H1 (cell line): ENCODE results near the gene C11orf54. TPM values are rescaled to one million over a fixed set of nuclear protein-coding genes. Genes with fewer than 3 reads are reported as not detected.

Source experiments
- CTCF ChIA-PET: fragments of 300-600 bp; sonication (Branson Sonifier 250); formaldehyde crosslinking; loops from one replicate; lab custom pipeline; 2021; ENCODE audit not compliant: partially characterized antibody; lab: Charles Lee
- POLR2A ChIA-PET: fragments of 300-600 bp; sonication (Branson Sonifier 250); formaldehyde crosslinking; loops from one replicate; lab custom pipeline; 2021; ENCODE audit warnings: inconsistent platforms; ENCODE audit not compliant: partially characterized antibody; lab: Charles Lee
- DNase-seq, 2 experiments: peaks; one replicate each; pipeline versions ENCODE4 v3.0.0 to v3.0.0-alpha.2; 2010 to 2022; ENCODE audit warnings: low spot score in 2 of 2, low read depth in 1 of 2, mixed read lengths in 1 of 2
- FAIRE-seq: peaks from 2 replicates; lab custom pipeline; 2011; peaks lifted over from hg19 to GRCh38; lab: Jason Lieb, UNC
- H2AFZ ChIP-seq: 2 replicates; pipeline ENCODE4 v1.8.1; 2012; ENCODE audit warnings: low read length, inconsistent platforms
- H2AK5ac ChIP-seq: 2 replicates; pipeline ENCODE4 v1.6.1; 2013; ENCODE audit warnings: low read depth, low read length
- H2BK120ac ChIP-seq: replicated peaks from 2 replicates; pipeline ENCODE3; 2013; ENCODE audit warnings: low read depth, low read length, inconsistent platforms
- H2BK12ac ChIP-seq: 2 replicates; pipeline ENCODE4 v1.6.1; 2013; ENCODE audit warnings: low read depth, low read length
- H2BK15ac ChIP-seq: 2 replicates; pipeline ENCODE4 v1.6.1; 2013; ENCODE audit warnings: low read length
- H2BK20ac ChIP-seq: 2 replicates; pipeline ENCODE4 v1.6.1; 2013; ENCODE audit warnings: low read length
- H2BK5ac ChIP-seq: 2 replicates; pipeline ENCODE4 v1.6.1; 2013; ENCODE audit warnings: low read depth, low read length
- H3K14ac ChIP-seq: 2 replicates; pipeline ENCODE4 v1.6.1; 2013; ENCODE audit warnings: inconsistent platforms; ENCODE audit not compliant: insufficient read length
- H3K18ac ChIP-seq: 2 replicates; pipeline ENCODE4 v1.6.1; 2013; ENCODE audit warnings: low read length; ENCODE audit errors: extremely low read depth
- H3K23ac ChIP-seq: 2 replicates; pipeline ENCODE4 v1.6.1; 2013; ENCODE audit warnings: inconsistent platforms; ENCODE audit not compliant: insufficient read length
- H3K23me2 ChIP-seq: 2 replicates; pipeline ENCODE4 v1.6.1; 2013; ENCODE audit warnings: low read depth, low read length
- H3K27ac ChIP-seq: 2 replicates; pipeline ENCODE4 v1.6.1; 2011; ENCODE audit warnings: low read depth, low read length, inconsistent platforms
- H3K27me3 ChIP-seq, 4 experiments: replicated peaks in 1 of 4; 1 replicate in 1 of 4; 2 replicates in 3 of 4; pipeline versions ENCODE4 v1.6.1 to v1.8.1; 2011 to 2013; ENCODE audit warnings: low read length in 3 of 4, mild to moderate bottlenecking in 3 of 4, inconsistent platforms in 2 of 4, mixed read lengths in 2 of 4, moderate library complexity in 1 of 4; ENCODE audit not compliant: control insufficient read depth in 3 of 4, insufficient read depth in 3 of 4; ENCODE audit errors: extremely low read depth in 1 of 4
- H3K36me3 ChIP-seq, 4 experiments: 2 replicates each; pipeline versions ENCODE4 v1.6.1 to v1.8.1; 2011 to 2013; ENCODE audit warnings: mild to moderate bottlenecking in 4 of 4, low read length in 3 of 4, moderate library complexity in 2 of 4, control low read depth in 1 of 4, inconsistent platforms in 1 of 4; ENCODE audit not compliant: insufficient read depth in 4 of 4, control insufficient read depth in 2 of 4
- H3K4ac ChIP-seq: replicated peaks from 2 replicates; pipeline ENCODE3; 2013; ENCODE audit warnings: low read length, low read depth, mixed read lengths, inconsistent platforms; ENCODE audit not compliant: insufficient read length
- H3K4me1 ChIP-seq, 4 experiments: replicated peaks in 1 of 4; 1 replicate in 1 of 4; 2 replicates in 3 of 4; pipeline versions ENCODE4 v1.6.1 to v1.8.1; 2011 to 2013; ENCODE audit warnings: low read length in 3 of 4, inconsistent platforms in 2 of 4, mixed read lengths in 1 of 4; ENCODE audit not compliant: insufficient read depth in 4 of 4, control insufficient read depth in 3 of 4
- H3K4me2 ChIP-seq, 2 experiments: 2 replicates each; pipeline versions ENCODE4 v1.6.1 to v1.8.1; 2011 to 2013; ENCODE audit warnings: low read depth in 2 of 2, low read length in 2 of 2, control low read depth in 1 of 2, inconsistent platforms in 1 of 2, mild to moderate bottlenecking in 1 of 2; ENCODE audit not compliant: insufficient read depth in 1 of 2
- H3K4me3 ChIP-seq, 4 experiments: fragments of 200-600, 300-600 bp in 1 of 4; sonication (generic), shearing (Covaris generic), sonication (Bioruptor Twin) in 1 of 4; 2 replicates each; pipeline versions ENCODE4 v1.5.1 to v1.8.1; 2011 to 2016; ENCODE audit warnings: low read length in 4 of 4, low read depth in 3 of 4, control low read depth in 2 of 4, inconsistent platforms in 2 of 4, mild to moderate bottlenecking in 2 of 4, mixed read lengths in 1 of 4, moderate library complexity in 1 of 4; ENCODE audit not compliant: insufficient read depth in 2 of 4; ENCODE audit errors: extremely low read depth in 1 of 4
- H3K56ac ChIP-seq: replicated peaks from 2 replicates; pipeline ENCODE3; 2013; ENCODE audit warnings: low read depth, mild to moderate bottlenecking, mixed read lengths, low read length, inconsistent platforms; ENCODE audit not compliant: insufficient read length
- H3K79me1 ChIP-seq: 2 replicates; pipeline ENCODE4 v1.6.1; 2013; ENCODE audit warnings: low read depth, low read length, control low read depth
- H3K79me2 ChIP-seq, 2 experiments: 2 replicates each; pipeline versions ENCODE4 v1.6.1 to v1.8.1; 2012 to 2013; ENCODE audit warnings: low read length in 2 of 2, mild to moderate bottlenecking in 2 of 2, inconsistent platforms in 1 of 2; ENCODE audit not compliant: insufficient read depth in 2 of 2, control insufficient read depth in 1 of 2
- H3K9ac ChIP-seq, 4 experiments: replicated peaks in 1 of 4; 1 replicate in 1 of 4; 2 replicates in 3 of 4; pipeline versions ENCODE4 v1.6.1 to v1.8.1; 2011 to 2013; ENCODE audit warnings: low read depth in 3 of 4, low read length in 3 of 4, control low read depth in 2 of 4, mild to moderate bottlenecking in 2 of 4, moderate library complexity in 2 of 4, inconsistent platforms in 1 of 4; ENCODE audit errors: extremely low read depth in 1 of 4
- H3K9me3 ChIP-seq, 2 experiments: 2 replicates each; pipeline versions ENCODE4 v1.6.1 to v1.8.1; 2012 to 2013; ENCODE audit warnings: mild to moderate bottlenecking in 2 of 2, moderate library complexity in 2 of 2, control low read depth in 1 of 2, inconsistent platforms in 1 of 2, low read depth in 1 of 2, low read length in 1 of 2, mixed read lengths in 1 of 2; ENCODE audit not compliant: insufficient read depth in 2 of 2
- H4K20me1 ChIP-seq, 2 experiments: replicated peaks in 1 of 2; 2 replicates each; pipeline versions ENCODE3 to v1.8.1; 2011 to 2013; ENCODE audit warnings: inconsistent platforms in 2 of 2, low read length in 2 of 2, mild to moderate bottlenecking in 1 of 2; ENCODE audit not compliant: insufficient read depth in 2 of 2, control insufficient read depth in 1 of 2
- H4K5ac ChIP-seq: 2 replicates; pipeline ENCODE4 v1.6.1; 2013; ENCODE audit warnings: low read length, low read depth, mixed read lengths, inconsistent platforms; ENCODE audit not compliant: insufficient read length
- H4K8ac ChIP-seq: 2 replicates; pipeline ENCODE4 v1.8.0; 2013; ENCODE audit warnings: mild to moderate bottlenecking, moderate library complexity, low read length, inconsistent platforms; ENCODE audit not compliant: insufficient read depth; ENCODE audit errors: extremely low read depth
- H4K91ac ChIP-seq: replicated peaks from 2 replicates; pipeline ENCODE3; 2013; ENCODE audit warnings: low read length, mixed read lengths, inconsistent platforms; ENCODE audit not compliant: insufficient read length
- BRCA1 ChIP-seq: IDR thresholded peaks from 2 replicates; pipeline ENCODE4 v1.6.1; 2012; ENCODE audit warnings: low read depth, low read length, improper control_type of control experiment
- CBX5 ChIP-seq: fragments of 300-800, 300-1000 bp; sonication (generic); IDR thresholded peaks from 2 replicates; pipeline ENCODE4 v1.7.1; 2016; ENCODE audit warnings: antibody characterized with exemption, low read length, low read depth
- SAP30 ChIP-seq: fragments of 300-600 bp; sonication (generic); IDR thresholded peaks from 2 replicates; pipeline ENCODE4 v1.7.1; 2012; ENCODE audit warnings: low read length, moderate library complexity, mild to moderate bottlenecking, inconsistent platforms; ENCODE audit not compliant: insufficient read depth, insufficient replicate concordance
- WGBS, 2 experiments: shearing (Covaris generic) in 1 of 2; methylation state at CpG; one replicate each; pipeline versions ENCODE4 v1.1.6 to v1.1.7; 2013 to 2015; ENCODE audit warnings: low lambda C conversion rate in 2 of 2, mixed read lengths in 2 of 2, inconsistent platforms in 1 of 2, low coverage in 1 of 2, missing lambda C conversion rate in 1 of 2; ENCODE audit not compliant: insufficient replicate concordance in 2 of 2, insufficient coverage in 1 of 2, insufficient read length in 1 of 2; ENCODE audit errors: extremely low coverage in 1 of 2, missing lambda C conversion rate in 1 of 2; 5-methylcytosine and 5-hydroxymethylcytosine counted together
- polyA plus RNA-seq, 7 experiments: library from polyadenylated mRNA; depleted of rRNA in 3 of 7; stranded (reverse) in 5 of 7; unstranded in 2 of 7; fragments of >200 nt in 5 of 7; fragments of 200-250 nt in 2 of 7; gene quantifications; 1 replicate in 5 of 7; 2 replicates in 1 of 7; 4 replicates in 1 of 7; pipeline versions ENCODE4 v1.2.1 to v1.2.3, GENCODE V29; 2011 to 2013; ENCODE audit warnings: missing spikeins in 2 of 7, mixed read lengths in 2 of 7
- total RNA-seq: library from RNA; stranded (reverse); fragmentation: NEBNext Ultra II Directional; extraction: Animal tissue kit (Norgen Biotek cat#: 25700); gene quantifications from 2 replicates; pipeline ENCODE4 v1.2.1, GENCODE V29; 2021

C11orf54 gene
- total and polyA plus RNA-seq, 2 of the 8 experiments (the other 6 are each of a cell fraction or from before 2014, with no cell fraction given): 14.7 to 24.5 TPM

GRCh38 chr11:93801366-93801765, 59.9 kb downstream of the C11orf54 start:
- Histone ChIP-seq H3K4me1 (no peaks in the 10 kb centered on the region), H3K23ac (no peak overlapping the region), H2BK12ac (no peak overlapping the region), H3K36me3 (peaks cover 15 to 87% (median 52%) of the 10 kb centered on the region in 4 experiments), H4K20me1 (peaks cover 2 to 3% of the 10 kb centered on the region in 2 experiments), H3K9ac (no peak overlapping the region), H3K27ac (no peak overlapping the region), H3K4me3 (no peak overlapping the region), H3K9me3 (no peaks in the 10 kb centered on the region), H3K4ac (no peak overlapping the region), H2AK5ac (no peak overlapping the region), H2BK5ac (no peak overlapping the region), H3K27me3 (no peaks in the 10 kb centered on the region), H2BK120ac (no peak overlapping the region), H3K79me1 (no peaks in the 10 kb centered on the region), H2AFZ (no peak overlapping the region), H3K18ac (no peak overlapping the region), H2BK20ac (no peak overlapping the region), H3K4me2 (no peak overlapping the region), H3K14ac (no peak overlapping the region), H3K79me2 (peaks cover 0 to 5% of the 10 kb centered on the region in 2 experiments; a peak in 1 of 4 replicates), H4K91ac (no peak overlapping the region), H3K56ac (no peak overlapping the region), H4K8ac (no peak overlapping the region), H3K23me2 (no peaks in the 10 kb centered on the region), H4K5ac (no peak overlapping the region), H2BK15ac (no peak overlapping the region)
- POLR2A ChIA-PET: interaction anchor here (0.9 to 2.7 kb wide), 3 partner anchors 9 to 17 kb away, joined by 4 to 9 read pairs (median 6); partner anchors contain the start of gene MED17
- no peak for DNase-seq
- no peak for FAIRE-seq
- CTCF ChIA-PET: interaction anchor here (0.7 to 1.0 kb wide), 2 partner anchors 11 to 17 kb away, joined by 3 to 5 read pairs; no protein-coding TSS in a partner anchor
- 95% methylated on average over 2 of the region's 2 CpGs; no CpG with 5 or more reads in 1 of the 2 experiments for WGBS, 2 experiments
- TF ChIP-seq CBX5 (no peak), BRCA1 (no peak), SAP30 (no peak)
